Measurements from ENCODE around the gene NAA10.

The NAA10 gene

DNA sequence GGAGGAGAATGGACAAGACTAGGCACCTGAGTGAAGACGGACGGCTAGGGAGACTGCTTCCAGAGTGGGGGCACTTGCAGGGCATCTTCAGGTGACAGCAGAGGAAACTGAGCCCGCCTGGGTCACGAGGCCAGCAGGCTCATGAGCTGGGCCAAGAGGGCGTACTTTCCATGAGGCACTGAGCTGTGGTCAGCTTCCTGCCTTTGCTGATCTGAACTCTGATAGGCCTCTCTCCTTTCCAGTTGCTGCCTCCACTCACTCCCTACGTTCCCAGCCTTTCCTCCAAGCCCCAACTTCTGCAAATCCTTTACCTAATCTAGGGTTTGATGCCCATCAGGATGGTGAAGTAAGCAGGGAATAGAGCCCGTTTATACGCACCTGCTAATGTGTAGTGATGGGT lies 47.5 kb downstream of the NAA10 start:
- no peak overlapping the region for H3K27ac ChIP-seq
- DNase-seq (ENCODE audit: low read depth, low spot score): no peak

DNA sequence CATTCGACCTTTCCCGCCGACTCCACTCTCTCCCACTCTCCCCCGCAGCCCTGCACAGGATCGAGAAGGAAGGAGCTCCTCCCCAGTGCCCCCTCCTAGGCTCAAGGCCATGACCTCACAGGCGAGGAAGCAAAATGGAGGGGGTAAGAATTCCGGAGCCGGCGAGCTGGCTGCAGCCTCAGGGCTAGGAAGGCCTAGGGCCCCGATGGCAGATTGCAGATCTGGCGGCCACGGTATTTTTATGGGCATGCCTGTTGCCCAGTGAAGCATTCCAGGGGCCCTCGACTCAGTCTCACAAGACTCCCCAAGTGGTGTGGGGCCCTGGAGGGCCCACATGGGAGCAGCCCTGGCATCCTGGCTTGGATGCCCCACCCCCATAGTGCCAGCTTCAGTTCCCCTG lies 47.9 kb downstream of the NAA10 start:
- no peak for DNase-seq (ENCODE audit: low read depth, low spot score)
- H3K27ac ChIP-seq: no peak overlapping the region

DNA sequence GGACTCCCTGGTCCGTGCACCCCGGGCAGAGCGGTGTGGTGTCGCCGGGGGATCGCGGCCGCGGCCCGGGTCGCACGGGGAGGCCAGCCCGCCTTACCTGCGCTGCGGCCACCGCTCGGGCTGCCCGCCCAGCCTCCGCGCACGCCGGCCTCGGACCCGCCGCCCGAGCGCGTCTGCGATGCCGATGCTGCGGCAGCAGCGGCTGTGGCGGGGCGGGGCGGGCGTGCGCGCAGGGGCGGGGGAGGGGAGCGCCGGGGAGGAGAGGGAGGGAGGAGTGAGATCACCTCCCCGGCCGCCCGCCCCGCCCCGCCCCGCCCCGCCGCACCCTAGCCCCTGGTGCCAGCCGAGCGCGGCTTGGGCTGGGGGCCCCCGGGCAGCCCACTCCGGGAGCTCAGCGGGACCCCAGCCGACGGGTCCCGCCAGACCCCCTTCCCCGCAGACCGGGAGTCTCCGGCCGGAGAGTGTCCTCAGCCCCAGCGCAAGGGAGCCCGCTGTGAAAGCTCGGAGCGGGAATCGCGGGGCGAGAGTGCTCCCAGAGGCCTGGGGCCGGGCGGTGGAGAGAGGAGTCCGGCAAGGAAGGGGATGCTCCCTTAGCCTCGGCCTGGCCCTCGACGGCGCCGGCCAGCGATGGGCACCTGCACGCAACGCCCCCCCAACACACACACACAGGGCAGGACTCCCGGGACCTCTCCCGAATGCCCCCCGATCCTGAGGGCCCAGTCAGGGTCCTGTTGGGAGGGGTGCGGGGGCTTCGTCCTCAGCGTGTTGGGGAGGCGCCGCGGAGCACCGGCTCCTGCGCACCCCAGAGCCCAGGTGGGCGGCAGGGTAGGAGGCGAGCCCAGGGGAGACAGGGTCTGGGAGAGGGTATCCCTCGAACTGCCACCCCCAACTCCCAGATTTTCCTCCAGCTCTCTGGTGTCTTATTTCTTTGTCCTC lies 48.6 kb downstream of the NAA10 start, which contains the start of gene L1CAM:
L1CAM (minus strand) TSS at position 206 of the 936 bp plus-strand sequence. CDS start 10,337 bp downstream, outside the sequence.
- no peak for DNase-seq (ENCODE audit: low read depth, low spot score)
- no peak within 1 kb of the TSS for H3K27ac ChIP-seq

DNA sequence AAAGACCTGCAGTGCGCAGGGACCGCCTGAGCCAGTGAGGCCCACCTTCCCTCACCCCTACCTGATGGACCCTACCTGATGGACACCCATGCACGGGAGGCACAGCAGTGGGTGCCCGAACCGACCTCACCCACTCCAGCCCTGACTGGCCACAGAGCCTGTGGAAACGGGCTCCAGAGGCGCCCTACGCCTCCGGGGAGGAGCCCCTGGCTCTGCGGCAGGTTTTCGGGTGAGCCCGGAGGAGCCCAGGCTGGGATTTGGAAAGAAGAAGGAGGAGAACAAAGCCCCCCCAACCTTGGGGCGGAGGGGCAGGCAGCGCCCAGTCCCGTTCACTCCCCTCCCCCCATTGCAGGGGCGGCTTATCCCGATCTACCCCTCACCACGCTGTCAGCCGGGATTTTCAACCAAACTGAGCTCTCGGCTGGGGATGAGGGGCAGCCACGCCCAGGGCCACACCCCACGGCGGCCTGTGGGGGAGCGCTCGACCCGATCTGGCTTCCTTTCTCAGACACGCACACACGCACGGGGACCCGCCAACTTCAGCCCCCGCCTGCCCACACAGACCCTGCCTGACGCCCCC lies 49.5 kb downstream of the NAA10 start:
- H3K27ac ChIP-seq: no peak overlapping the region
- no peak for DNase-seq (ENCODE audit: low read depth, low spot score)

DNA sequence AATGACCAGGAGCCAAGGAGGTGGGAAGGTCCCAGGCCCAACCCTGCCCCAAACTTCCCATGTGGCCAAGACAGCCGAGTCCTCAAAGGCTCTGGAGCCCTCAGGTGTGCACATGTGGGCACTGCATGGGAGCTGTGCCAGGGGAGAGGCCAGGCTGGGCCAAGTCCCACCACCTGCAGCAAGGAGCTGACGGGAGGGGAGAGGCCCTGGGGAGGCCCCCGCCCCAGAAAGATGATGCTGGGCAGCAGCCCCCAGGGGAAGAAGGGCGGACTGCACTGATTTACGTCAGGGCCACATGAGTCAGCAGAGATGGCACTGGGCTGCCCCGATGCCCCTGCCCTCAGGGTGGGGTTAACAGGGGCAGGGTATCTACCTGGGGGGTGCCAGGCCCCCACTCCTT lies 50.2 kb downstream of the NAA10 start:
- DNase-seq (ENCODE audit: low read depth, low spot score): no peak

DNA sequence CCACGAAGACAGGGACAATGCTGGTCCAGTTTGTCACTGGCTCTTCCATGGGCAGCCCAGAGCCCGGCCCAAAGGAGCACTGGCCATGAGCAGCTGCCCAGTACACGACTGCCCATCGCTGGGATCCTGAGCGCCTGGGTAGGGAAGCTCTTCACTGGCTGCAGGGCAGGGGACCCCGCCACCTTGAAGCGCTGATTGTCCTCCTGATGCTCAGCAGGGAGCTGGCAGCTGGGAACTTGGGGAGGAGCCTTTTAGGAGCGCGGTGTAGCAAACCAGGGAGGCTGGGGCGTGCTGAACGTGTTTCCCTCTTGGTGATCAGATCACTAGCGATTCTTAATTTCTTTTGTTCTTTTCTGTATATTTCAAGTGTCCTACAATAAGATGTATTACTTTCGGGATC lies 50.7 kb downstream of the NAA10 start:
- no peak for DNase-seq (ENCODE audit: low read depth, low spot score)

More for the DNA sequence above, 50.2 kb downstream of the NAA10 start:
- no peak overlapping the region for H3K27ac ChIP-seq

DNA sequence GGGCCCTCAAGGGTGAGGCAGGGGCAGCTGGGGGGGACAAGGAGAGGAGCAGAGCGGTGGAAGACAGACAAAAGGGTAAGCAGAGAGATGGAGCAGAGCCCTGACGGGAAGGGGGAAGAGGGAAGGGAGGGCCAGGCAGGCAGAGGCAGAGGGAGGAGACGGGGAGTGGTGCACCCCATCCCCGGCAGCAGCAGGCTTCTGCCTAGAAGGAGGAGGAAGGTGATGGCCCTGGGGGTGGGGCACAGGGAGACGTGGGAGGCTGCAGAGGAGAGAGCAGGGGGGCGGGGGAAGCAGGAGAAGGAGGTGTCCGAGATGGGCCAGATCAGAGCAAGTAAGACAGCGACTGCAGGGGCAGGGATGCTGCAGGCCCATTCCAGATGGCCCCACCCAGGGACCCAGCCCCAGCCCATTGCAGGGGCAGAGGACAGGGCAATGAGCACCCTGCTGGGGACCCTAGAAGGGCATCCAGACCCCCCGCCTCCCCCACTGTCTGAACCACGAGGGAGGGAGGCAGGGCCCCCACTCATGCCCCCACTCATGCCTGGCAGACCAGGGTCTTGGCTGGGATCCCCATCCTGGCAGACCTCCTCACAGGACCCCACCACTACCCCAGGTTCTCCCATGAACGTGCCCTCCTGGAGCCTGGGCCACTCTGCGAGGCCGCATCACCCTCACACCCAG lies 51.5 kb downstream of the NAA10 start:
- no peak for DNase-seq (ENCODE audit: low read depth, low spot score)
- H3K27ac ChIP-seq: no peak overlapping the region

More for the DNA sequence above, 50.7 kb downstream of the NAA10 start:
- no peak overlapping the region for H3K27ac ChIP-seq

DNA sequence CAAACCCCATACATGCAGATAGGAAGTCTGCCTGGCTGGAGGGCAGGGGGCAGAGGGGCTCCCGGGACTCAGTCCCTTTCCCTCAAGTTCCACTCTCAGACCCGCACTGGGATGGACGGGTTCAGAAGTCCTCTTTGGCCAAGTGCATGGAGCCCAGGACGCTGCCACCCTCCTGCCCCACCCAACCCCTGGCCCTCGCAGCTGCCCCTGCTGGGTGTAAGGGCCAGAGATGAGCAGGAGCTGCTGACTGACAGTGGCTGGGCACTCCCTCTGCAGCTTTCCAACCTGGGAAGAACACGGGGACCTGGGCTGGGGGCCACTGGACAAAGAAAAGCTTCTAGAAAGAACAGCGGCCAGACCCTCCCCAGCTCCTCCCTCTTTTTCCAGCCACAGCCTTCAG lies 52.3 kb downstream of the NAA10 start:
- DNase-seq (ENCODE audit: low read depth, low spot score): no peak
- H3K27ac ChIP-seq: no peak overlapping the region

DNA sequence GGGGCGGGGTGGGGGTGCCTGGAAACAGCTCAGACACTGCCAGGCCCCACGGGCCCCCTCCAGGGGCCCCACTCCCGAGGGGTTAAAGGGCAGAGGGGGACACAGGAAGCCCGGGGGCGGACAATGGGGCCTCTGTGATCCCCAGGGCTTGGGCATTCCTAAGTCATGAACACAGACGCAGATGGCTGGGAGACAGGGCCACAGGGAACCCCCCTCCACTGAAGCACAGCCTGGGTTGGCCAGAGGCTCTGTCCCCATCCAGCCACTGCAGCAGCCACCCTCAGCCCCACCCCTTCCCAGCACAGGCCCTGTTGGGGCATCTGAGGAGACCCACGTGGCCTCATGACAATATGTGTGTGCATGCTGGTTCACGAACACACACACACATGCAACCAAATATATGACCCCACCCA lies 52.7 kb downstream of the NAA10 start:
- H3K27ac ChIP-seq: no peak overlapping the region
- no peak for DNase-seq (ENCODE audit: low read depth, low spot score)

DNA sequence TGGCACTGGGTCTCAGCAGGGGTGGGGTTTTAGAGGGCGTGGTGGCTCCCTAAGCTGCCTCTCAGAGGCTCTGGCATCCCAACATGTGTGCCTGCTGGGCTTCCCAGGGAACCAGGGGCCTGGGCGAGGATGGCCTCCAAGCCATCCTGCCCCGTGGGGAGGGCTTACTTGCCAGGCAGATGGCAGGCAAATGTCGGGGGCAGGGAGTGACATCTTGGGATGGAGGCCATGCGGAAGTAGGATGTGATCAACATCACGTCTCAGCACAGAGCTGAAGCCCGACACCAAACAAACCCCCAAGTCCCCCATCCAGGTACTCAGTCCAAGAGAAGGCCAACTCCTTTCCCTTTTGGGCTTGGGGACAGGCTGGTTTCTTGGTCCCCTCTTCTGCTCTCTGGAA lies 53.6 kb downstream of the NAA10 start:
- H3K27ac ChIP-seq: no peak overlapping the region

DNA sequence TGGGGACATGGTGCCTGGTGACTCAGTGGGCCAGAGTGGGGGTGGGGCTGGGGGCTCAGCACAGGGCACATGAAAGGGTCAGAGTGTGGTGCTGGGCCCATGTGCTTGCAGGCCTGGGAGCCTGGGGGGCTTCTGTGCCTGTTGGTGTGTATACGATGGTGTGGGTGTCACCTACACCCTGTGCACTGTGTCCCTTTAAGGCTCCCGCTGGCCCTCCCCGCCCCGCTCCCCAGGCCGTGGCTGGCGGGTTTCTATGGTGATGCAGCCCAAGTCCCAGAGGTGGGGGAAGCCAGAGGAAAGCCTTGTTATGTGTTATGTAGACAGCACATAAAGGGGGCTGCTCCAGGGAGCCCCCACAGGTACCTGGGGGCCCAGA lies 54.4 kb downstream of the NAA10 start:
- no peak for DNase-seq (ENCODE audit: low read depth, low spot score)
- no peak overlapping the region for H3K27ac ChIP-seq

More for the DNA sequence above, 53.6 kb downstream of the NAA10 start:
- no peak for DNase-seq (ENCODE audit: low read depth, low spot score)

DNA sequence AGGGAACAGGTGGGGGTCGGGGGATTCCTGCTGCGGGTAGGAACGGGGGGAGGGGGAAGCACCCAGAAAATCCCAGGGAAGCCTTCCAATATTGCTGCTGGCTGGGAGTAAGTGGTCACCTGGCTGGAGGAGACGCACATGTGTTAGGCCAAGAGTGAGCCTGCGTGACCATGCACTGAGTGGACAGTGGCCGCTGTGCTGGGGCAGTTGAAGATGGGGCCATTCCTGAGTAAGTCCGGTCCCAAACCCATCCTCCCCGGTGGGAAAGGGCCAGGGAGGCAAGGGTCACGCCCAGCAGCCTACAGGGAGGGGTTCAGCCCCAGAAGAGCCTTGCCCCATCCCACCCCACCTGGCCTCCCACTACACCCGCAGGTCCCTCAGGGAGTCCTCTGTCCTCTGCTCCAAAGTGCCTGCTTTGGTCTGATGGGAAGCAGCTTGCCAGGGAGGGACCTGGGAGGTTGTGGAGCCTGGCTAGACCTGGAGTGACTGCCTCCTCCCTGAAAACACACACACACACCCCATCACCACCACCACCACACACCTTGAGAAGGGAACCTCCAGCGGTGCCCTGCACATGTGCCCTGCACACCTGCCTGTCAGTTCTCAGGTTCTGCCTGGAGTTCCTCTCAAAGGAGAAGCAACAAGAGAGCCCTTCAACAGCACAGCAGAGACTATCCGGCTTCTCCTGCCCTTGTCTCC lies 54.9 kb downstream of the NAA10 start:
- no peak for DNase-seq (ENCODE audit: low read depth, low spot score)
- no peak overlapping the region for H3K27ac ChIP-seq
